PFSK-1 (cell line): ENCODE data around the gene PRDM11.

ENCODE experiments used
- FOXP2 ChIP-seq: optimal IDR thresholded peaks from 2 replicates; pipeline ENCODE3; 2011; ENCODE audit warnings: borderline replicate concordance, control low read depth, inconsistent platforms; ENCODE audit not compliant: insufficient read depth; ENCODE audit errors: extremely low read length, extremely low read depth
- POLR2AphosphoS5 ChIP-seq: IDR thresholded peaks from 2 replicates; pipeline ENCODE4 v1.6.1; 2012; ENCODE audit warnings: low read depth, mild to moderate bottlenecking, control low read depth, low read length, moderate library complexity
- SIN3A ChIP-seq: IDR thresholded peaks from 2 replicates; pipeline ENCODE4 v1.6.1; 2012; ENCODE audit warnings: mild to moderate bottlenecking, low read length, moderate library complexity, borderline replicate concordance; ENCODE audit not compliant: insufficient read depth
- TAF1 ChIP-seq: IDR thresholded peaks from 2 replicates; pipeline ENCODE4 v1.6.1; 2012; ENCODE audit warnings: low read length, control low read depth, borderline replicate concordance; ENCODE audit not compliant: insufficient read depth
- TF ChIP-seq, protein P1 (sequence below), 2 experiments: IDR thresholded peaks; 2 replicates each; pipeline versions ENCODE4 v1.6.1 to v1.8.0; 2011 to 2012; ENCODE audit warnings: low read depth in 2 of 2, low read length in 2 of 2, control low read depth in 1 of 2, inconsistent platforms in 1 of 2, mild to moderate bottlenecking in 1 of 2, moderate library complexity in 1 of 2; ENCODE audit not compliant: insufficient read depth in 1 of 2

DNA sequence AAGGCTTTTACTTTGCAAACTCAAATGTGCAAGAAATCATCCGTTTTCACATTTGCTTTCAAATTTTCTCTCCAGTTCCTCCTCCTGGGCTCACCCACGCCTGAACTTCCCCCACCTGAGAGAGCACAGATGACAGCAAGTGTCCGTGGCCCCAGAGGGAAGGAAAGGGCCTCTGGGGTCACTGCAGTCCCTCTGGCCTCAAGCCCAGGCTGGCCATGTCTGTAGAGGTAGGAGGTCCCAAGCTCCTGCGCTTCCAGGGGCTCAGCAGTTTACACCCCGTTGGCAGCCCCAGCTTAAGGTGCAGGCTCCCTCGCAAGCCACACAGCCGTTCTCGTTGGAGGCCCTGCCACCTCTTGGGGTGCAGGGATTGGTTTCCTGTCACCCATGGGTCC, 40.5 kb upstream of the PRDM11 start:
- TF ChIP-seq POLR2AphosphoS5 = no peak
- no peak for TF ChIP-seq SIN3A
- TF ChIP-seq, protein P1, sequence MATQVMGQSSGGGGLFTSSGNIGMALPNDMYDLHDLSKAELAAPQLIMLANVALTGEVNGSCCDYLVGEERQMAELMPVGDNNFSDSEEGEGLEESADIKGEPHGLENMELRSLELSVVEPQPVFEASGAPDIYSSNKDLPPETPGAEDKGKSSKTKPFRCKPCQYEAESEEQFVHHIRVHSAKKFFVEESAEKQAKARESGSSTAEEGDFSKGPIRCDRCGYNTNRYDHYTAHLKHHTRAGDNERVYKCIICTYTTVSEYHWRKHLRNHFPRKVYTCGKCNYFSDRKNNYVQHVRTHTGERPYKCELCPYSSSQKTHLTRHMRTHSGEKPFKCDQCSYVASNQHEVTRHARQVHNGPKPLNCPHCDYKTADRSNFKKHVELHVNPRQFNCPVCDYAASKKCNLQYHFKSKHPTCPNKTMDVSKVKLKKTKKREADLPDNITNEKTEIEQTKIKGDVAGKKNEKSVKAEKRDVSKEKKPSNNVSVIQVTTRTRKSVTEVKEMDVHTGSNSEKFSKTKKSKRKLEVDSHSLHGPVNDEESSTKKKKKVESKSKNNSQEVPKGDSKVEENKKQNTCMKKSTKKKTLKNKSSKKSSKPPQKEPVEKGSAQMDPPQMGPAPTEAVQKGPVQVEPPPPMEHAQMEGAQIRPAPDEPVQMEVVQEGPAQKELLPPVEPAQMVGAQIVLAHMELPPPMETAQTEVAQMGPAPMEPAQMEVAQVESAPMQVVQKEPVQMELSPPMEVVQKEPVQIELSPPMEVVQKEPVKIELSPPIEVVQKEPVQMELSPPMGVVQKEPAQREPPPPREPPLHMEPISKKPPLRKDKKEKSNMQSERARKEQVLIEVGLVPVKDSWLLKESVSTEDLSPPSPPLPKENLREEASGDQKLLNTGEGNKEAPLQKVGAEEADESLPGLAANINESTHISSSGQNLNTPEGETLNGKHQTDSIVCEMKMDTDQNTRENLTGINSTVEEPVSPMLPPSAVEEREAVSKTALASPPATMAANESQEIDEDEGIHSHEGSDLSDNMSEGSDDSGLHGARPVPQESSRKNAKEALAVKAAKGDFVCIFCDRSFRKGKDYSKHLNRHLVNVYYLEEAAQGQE (IDR thresholded peaks at IDR 0.05; ENCODE audit: insufficient read depth in 1 of 2, low read depth in 2 of 2, low read length in 2 of 2) = no peak
- no peak for TF ChIP-seq TAF1
- TF ChIP-seq FOXP2 = no peak
